Measurements from ENCODE around the gene KLHL29.

GRCh38 chr2:23452372-23452771 is 67.4 kb downstream of the KLHL29 start:
- no peak for TF ChIP-seq POLR2AphosphoS5 (IDR thresholded peaks at IDR 0.05; ENCODE audit: low read depth)
- TF ChIP-seq CTCF (conservative IDR thresholded peaks at IDR 0.05; ENCODE audit: low read depth in 2 of 2): no peak
- no peak for TF ChIP-seq JUNB (IDR thresholded peaks at IDR 0.05; ENCODE audit: unreplicated experiment)
- no peak for TF ChIP-seq EZH2 (IDR thresholded peaks at IDR 0.05; ENCODE audit: low read depth, unreplicated experiment)
- TF ChIP-seq EZH2phosphoT487 (IDR thresholded peaks at IDR 0.05; ENCODE audit: unreplicated experiment): no peak
- no peak for TF ChIP-seq NANOG (IDR thresholded peaks at IDR 0.05; ENCODE audit: borderline replicate concordance)
- TF ChIP-seq STAT1 (IDR thresholded peaks at IDR 0.05; ENCODE audit: unreplicated experiment): no peak
- TF ChIP-seq CREB1 (CRISPR knock-in tag; IDR thresholded peaks at IDR 0.05; ENCODE audit: low read depth): no peak
- no peak for TF ChIP-seq REST (IDR thresholded peaks at IDR 0.05; ENCODE audit: unreplicated experiment)
- no peak for TF ChIP-seq ZNF462 (CRISPR knock-in tag; IDR thresholded peaks at IDR 0.05)
- no peak for TF ChIP-seq ETS1 (IDR thresholded peaks at IDR 0.05)
